HUES6 (cell line): ENCODE results near the gene TOP1.

Experiments used
- H3K27ac ChIP-seq: 2 replicates; pipeline ENCODE4 v1.7.0; 2013; ENCODE audit warnings: low read depth, mild to moderate bottlenecking, low read length, inconsistent platforms
- H3K27me3 ChIP-seq: 2 replicates; pipeline ENCODE4 v1.6.1; 2013; ENCODE audit warnings: low read length; ENCODE audit not compliant: control insufficient read depth, insufficient read depth
- H3K36me3 ChIP-seq: 2 replicates; pipeline ENCODE4 v1.6.1; 2013; ENCODE audit warnings: low read length; ENCODE audit not compliant: control insufficient read depth, insufficient read depth
- H3K4me1 ChIP-seq: 2 replicates; pipeline ENCODE4 v1.6.1; 2013; ENCODE audit warnings: low read length; ENCODE audit not compliant: control insufficient read depth, insufficient read depth
- H3K4me3 ChIP-seq: 2 replicates; pipeline ENCODE4 v1.5.1; 2013; ENCODE audit warnings: low read depth, low read length
- H3K9ac ChIP-seq: one replicate; pipeline ENCODE4 v1.6.1; 2013; ENCODE audit warnings: mild to moderate bottlenecking, low read length
- H3K9me3 ChIP-seq: 2 replicates; pipeline ENCODE4 v1.6.1; 2013; ENCODE audit warnings: low read depth, low read length; ENCODE audit not compliant: control insufficient read depth, insufficient read depth

TOP1 gene

GRCh38 chr20:41023549-41023948, 5.1 kb upstream of the TOP1 start:
- Histone ChIP-seq H3K27ac (no peak overlapping the region), H3K4me1 (peaks cover 7% of the 10 kb centered on the region), H3K4me3 (no peak overlapping the region), H3K27me3 (no peaks in the 10 kb centered on the region), H3K36me3 (no peaks in the 10 kb centered on the region), H3K9me3 (no peaks in the 10 kb centered on the region), H3K9ac (no peak overlapping the region)

- peaks cover 22% of the 10 kb centered on the region for H3K4me1 ChIP-seq
- H3K27ac ChIP-seq, result no peak overlapping the region
- no peaks in the 10 kb centered on the region for H3K9me3 ChIP-seq
- H3K36me3 ChIP-seq, result peaks cover 8% of the 10 kb centered on the region
- H3K27me3 ChIP-seq, result peaks cover 9% of the 10 kb centered on the region
- no peak overlapping the region for H3K9ac ChIP-seq
- H3K4me3 ChIP-seq, result peak overlapping the region; percentile 48; the same call in 1 of the 2 replicates
Observed at GRCh38 chr20:41027366-41027765, 1.3 kb upstream of the TOP1 start.

GRCh38 chr20:41027872-41028358, 707 bp upstream of the TOP1 start:
- peaks cover 11% of the 10 kb centered on the region for H3K36me3 ChIP-seq
- peak overlapping the region; percentile 46 for H3K9ac ChIP-seq
- H3K9me3 ChIP-seq, result no peaks in the 10 kb centered on the region
- H3K27me3 ChIP-seq, result peaks cover 15% of the 10 kb centered on the region
- peak overlapping the region; percentile 52; the same call in 1 of the 2 replicates for H3K27ac ChIP-seq
- peak overlapping the region; percentile 48 for H3K4me3 ChIP-seq
- H3K4me1 ChIP-seq, result peaks cover 25% of the 10 kb centered on the region

- peak overlapping the region; percentile 99 for H3K9ac ChIP-seq
- peak overlapping the region; percentile 91 for H3K4me3 ChIP-seq
- H3K9me3 ChIP-seq, result no peaks in the 10 kb centered on the region
- peak overlapping the region; percentile 100 for H3K27ac ChIP-seq
- H3K36me3 ChIP-seq, result peaks cover 14% of the 10 kb centered on the region
- peaks cover 29% of the 10 kb centered on the region for H3K27me3 ChIP-seq
- H3K4me1 ChIP-seq, result peaks cover 32% of the 10 kb centered on the region
Observed at GRCh38 chr20:41029150-41029901, 704 bp downstream of the TOP1 start.

- H3K36me3 ChIP-seq, result peaks cover 14% of the 10 kb centered on the region
- peaks cover 34% of the 10 kb centered on the region for H3K4me1 ChIP-seq
- peak overlapping the region; percentile 99 for H3K9ac ChIP-seq
- H3K27ac ChIP-seq, result peak overlapping the region; percentile 100; the same call in 1 of the 2 replicates
- peak overlapping the region; percentile 91 for H3K4me3 ChIP-seq
- H3K9me3 ChIP-seq, result no peaks in the 10 kb centered on the region
- peaks cover 33% of the 10 kb centered on the region for H3K27me3 ChIP-seq
Observed at GRCh38 chr20:41030061-41030460, 1.4 kb downstream of the TOP1 start.

GRCh38 chr20:41030531-41031242, 2.1 kb downstream of the TOP1 start:
- no peak overlapping the region for H3K27ac ChIP-seq
- peaks cover 37% of the 10 kb centered on the region for H3K27me3 ChIP-seq
- H3K9ac ChIP-seq, result peak overlapping the region; percentile 14
- H3K4me3 ChIP-seq, result peak overlapping the region; percentile 91
- H3K36me3 ChIP-seq, result peaks cover 15% of the 10 kb centered on the region
- H3K9me3 ChIP-seq, result no peaks in the 10 kb centered on the region
- peaks cover 37% of the 10 kb centered on the region for H3K4me1 ChIP-seq

- no peak overlapping the region for H3K27ac ChIP-seq
- H3K4me1 ChIP-seq, result peaks cover 37% of the 10 kb centered on the region
- H3K9ac ChIP-seq, result peak overlapping the region; percentile 7
- H3K27me3 ChIP-seq, result peaks cover 42% of the 10 kb centered on the region
- peaks cover 21% of the 10 kb centered on the region for H3K36me3 ChIP-seq
- no peaks in the 10 kb centered on the region for H3K9me3 ChIP-seq
- peak overlapping the region; percentile 91; the same call in 1 of the 2 replicates for H3K4me3 ChIP-seq
Observed at GRCh38 chr20:41031243-41031619, 2.6 kb downstream of the TOP1 start.

GRCh38 chr20:41032271-41032670, 3.6 kb downstream of the TOP1 start:
- Histone ChIP-seq H3K27me3 (peaks cover 46% of the 10 kb centered on the region), H3K9ac (no peak overlapping the region), H3K36me3 (peaks cover 24% of the 10 kb centered on the region), H3K27ac (no peak overlapping the region), H3K9me3 (no peaks in the 10 kb centered on the region), H3K4me1 (peaks cover 37% of the 10 kb centered on the region), H3K4me3 (peak overlapping the region; percentile 13; the same call in 1 of the 2 replicates)

GRCh38 chr20:41034239-41034638, 5.6 kb downstream of the TOP1 start:
- Histone ChIP-seq H3K36me3 (peaks cover 24% of the 10 kb centered on the region), H3K4me1 (peaks cover 30% of the 10 kb centered on the region), H3K4me3 (no peak overlapping the region), H3K27ac (no peak overlapping the region), H3K27me3 (peaks cover 46% of the 10 kb centered on the region), H3K9ac (no peak overlapping the region), H3K9me3 (no peaks in the 10 kb centered on the region)

- no peak overlapping the region for H3K9ac ChIP-seq
- H3K4me3 ChIP-seq, result no peak overlapping the region
- H3K27me3 ChIP-seq, result peaks cover 46% of the 10 kb centered on the region
- peaks cover 28% of the 10 kb centered on the region for H3K4me1 ChIP-seq
- H3K36me3 ChIP-seq, result peaks cover 24% of the 10 kb centered on the region
- no peaks in the 10 kb centered on the region for H3K9me3 ChIP-seq
- no peak overlapping the region for H3K27ac ChIP-seq
Observed at GRCh38 chr20:41035207-41035606, 6.6 kb downstream of the TOP1 start.

- no peak overlapping the region for H3K9ac ChIP-seq
- H3K36me3 ChIP-seq, result peaks cover 18% of the 10 kb centered on the region
- no peaks in the 10 kb centered on the region for H3K9me3 ChIP-seq
- H3K4me3 ChIP-seq, result no peak overlapping the region
- H3K27ac ChIP-seq, result no peak overlapping the region
- peaks cover 16% of the 10 kb centered on the region for H3K4me1 ChIP-seq
- peaks cover 38% of the 10 kb centered on the region for H3K27me3 ChIP-seq
Observed at GRCh38 chr20:41037179-41037578, 8.6 kb downstream of the TOP1 start.
